ENCODE results near the gene L3MBTL4.

L3MBTL4 gene

GRCh38 chr18:5964596-5964995, 450.1 kb downstream of the L3MBTL4 start:
- FAIRE-seq (no peak), DNase-seq (ENCODE audit: insufficient read length, low spot score) (no peak)
- TF ChIP-seq CTCF (IDR thresholded peaks at IDR 0.05; ENCODE audit: insufficient read depth, missing control alignments) = no peak

DNA sequence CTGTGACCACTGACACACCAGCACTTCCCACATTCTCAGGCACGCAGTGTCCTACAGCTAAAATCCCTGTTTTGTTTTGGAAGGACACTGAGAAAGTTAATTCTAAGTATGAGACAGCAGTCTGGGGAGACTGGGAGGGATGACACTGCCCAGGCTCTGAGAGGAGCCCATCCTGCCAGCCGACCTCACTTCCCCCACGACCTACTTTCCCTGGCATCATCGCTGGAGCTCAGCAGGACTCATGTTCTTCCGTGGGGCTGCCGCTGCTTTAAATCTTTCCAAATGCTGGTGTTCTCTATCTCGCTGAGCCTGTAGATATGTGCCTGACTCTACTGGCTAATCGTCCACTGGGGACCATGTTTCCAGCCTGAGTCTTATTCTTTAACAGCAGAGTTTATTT, 450.6 kb downstream of the L3MBTL4 start:
- no peak for TF ChIP-seq CTCF (IDR thresholded peaks at IDR 0.05; ENCODE audit: insufficient read depth, missing control alignments)
- FAIRE-seq (no peak), DNase-seq (ENCODE audit: insufficient read length, low spot score) (no peak)

GRCh38 chr18:5963267-5963666, 451.4 kb downstream of the L3MBTL4 start:
- no peak for FAIRE-seq
- DNase-seq (ENCODE audit: insufficient read length, low spot score) = no peak
- no peak for TF ChIP-seq CTCF (IDR thresholded peaks at IDR 0.05; ENCODE audit: insufficient read depth, missing control alignments)

GRCh38 chr18:5962362-5962761, 452.3 kb downstream of the L3MBTL4 start:
- no peak for TF ChIP-seq CTCF (IDR thresholded peaks at IDR 0.05; ENCODE audit: insufficient read depth, missing control alignments)
- FAIRE-seq = no peak

DNA sequence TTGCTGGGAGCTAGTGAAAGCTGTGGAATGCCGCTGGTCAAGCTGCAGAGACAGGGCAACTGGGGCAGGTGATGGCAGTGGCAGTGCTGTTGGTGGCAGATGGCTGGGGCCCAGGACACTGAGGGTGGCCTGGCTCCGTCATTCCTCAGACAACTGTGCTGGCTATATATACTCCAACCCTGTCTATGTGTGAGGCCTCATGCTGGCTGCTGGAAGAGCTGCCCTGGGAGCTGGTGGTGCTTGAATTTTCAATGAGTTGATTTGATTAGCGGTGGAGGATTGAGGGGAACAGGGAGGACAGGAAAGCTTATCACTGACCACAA, 452.9 kb downstream of the L3MBTL4 start:
- FAIRE-seq (no peak), DNase-seq (ENCODE audit: insufficient read length, low spot score) (no peak)
- TF ChIP-seq CTCF (IDR thresholded peaks at IDR 0.05; ENCODE audit: insufficient read depth, missing control alignments) = no peak

More at GRCh38 chr18:5962362-5962761, 452.3 kb downstream of the L3MBTL4 start:
- DNase-seq (ENCODE audit: insufficient read length, low spot score) = no peak

- TF ChIP-seq CTCF (IDR thresholded peaks at IDR 0.05; ENCODE audit: insufficient read depth, missing control alignments) = no peak
- FAIRE-seq = no peak
- DNase-seq (ENCODE audit: insufficient read length, low spot score) = no peak
Observed at GRCh38 chr18:5961097-5961827, 453.4 kb downstream of the L3MBTL4 start.

DNA sequence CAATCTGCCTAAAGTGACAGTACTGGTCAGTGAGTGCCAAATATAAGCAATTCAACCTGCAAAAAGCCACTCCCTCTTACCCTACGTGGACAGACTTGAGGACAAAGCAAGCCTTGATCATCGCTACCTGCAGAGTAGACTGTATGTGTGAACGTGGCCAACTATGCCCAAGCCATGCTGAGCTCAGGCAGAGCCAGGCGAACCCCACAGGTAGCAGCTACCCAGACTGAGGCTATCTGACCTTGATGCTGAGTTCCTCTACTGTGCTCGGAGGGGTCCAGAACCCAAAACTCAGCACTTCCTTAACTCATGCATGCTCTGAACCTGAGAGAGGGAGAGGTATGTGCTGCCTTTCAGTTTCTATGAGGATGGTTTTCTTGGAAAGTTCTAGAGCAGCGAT, 455.9 kb downstream of the L3MBTL4 start:
- DNase-seq (ENCODE audit: insufficient read length, low spot score) = no peak
- no peak for FAIRE-seq
- no peak for TF ChIP-seq CTCF (IDR thresholded peaks at IDR 0.05; ENCODE audit: insufficient read depth, missing control alignments)
